ENCODE results near the gene POU2F3.
A peak's percentile ranks its signal among the peaks of the same experiment; 100 is the strongest.

Gene POU2F3

DNA sequence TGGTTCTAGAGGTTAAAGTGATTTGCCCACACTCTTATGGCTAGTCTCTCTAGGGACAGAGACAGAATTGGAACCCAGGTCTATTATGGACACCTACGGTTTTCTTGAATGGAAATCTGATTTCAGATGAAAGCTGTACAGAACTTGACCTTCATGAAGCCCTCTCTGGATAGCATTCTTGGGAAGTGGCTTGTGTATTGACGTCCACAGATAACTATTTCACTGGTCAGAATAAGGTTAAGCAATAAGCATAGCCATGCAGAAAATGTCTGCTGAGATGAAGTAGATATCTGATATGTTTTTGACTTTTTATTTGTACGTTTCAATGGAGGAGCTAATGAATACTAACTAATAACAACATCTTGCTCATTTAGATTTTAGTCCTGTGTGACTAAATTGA is 86.3 kb downstream of the POU2F3 start:
- DNase-seq = no peak

DNA sequence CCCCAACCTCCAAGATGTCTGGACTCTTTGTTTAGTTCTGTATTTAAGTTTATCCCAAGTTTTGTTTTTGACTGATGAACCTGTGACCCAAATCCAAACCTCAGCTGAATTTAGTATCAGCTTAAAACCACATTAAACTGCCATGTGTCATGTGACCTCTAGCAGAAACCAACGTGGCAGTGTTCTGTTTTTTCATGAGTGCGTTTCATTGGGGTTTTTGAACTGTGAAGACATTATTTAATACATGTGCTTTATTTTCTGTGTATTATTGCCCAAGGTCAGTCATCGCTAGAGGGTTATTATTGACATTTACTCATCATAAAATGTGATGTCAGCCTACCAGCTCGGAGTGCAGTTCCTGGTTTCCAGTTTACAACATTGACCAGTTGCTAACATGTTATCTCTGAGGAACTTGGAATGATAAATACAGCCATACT is 86.9 kb downstream of the POU2F3 start:
- DNase-seq = no peak

DNA sequence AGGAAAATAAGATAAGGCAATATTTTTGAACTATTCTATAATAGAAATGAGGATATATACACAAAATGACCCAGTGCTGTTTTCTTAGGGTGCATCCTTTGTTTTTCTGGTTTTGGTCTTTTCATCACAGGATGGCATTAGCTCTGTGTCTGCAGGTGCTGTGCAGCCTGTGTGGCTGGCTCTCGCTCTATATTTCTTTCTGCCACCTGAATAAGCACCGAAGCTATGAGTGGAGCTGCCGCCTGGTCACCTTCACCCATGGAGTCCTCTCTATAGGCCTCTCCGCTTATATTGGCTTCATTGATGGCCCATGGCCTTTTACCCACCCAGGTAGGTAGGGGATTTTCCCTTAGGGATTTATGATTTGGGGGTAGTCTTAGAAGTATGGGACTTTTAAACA is 87.4 kb downstream of the POU2F3 start:
- DNase-seq = no peak

DNA sequence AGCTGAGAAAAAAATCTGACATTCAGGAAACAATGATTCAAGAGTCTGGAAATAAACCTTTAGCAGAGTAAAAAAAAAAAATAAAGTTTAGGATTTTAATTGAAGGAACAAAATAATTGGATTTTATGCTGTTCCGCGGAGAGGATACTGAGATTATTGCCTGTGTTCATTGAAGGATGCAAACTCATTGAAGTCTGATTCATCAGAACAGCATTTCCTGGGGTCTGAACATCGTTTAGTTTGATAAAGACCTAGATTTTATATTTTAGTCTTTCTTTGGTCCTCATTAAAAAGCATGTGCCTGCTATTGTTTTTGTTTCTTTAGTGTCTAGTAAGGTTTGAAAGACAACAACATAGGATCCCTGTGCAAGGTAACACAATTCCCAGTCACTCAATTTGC is 89.6 kb downstream of the POU2F3 start:
- DNase-seq = no peak

DNA sequence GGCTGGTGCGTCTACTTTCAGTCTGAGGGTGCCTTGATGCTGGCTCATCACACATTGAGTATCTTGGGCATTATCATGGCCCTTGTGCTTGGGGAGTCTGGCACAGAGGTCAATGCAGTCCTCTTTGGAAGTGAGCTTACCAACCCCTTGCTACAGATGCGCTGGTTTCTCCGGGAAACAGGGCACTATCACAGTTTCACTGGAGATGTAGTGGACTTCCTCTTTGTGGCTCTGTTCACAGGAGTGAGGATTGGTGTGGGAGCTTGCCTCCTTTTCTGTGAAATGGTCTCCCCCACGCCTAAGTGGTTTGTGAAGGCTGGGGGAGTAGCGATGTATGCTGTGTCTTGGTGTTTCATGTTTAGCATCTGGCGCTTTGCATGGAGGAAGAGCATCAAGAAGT is 90.1 kb downstream of the POU2F3 start:
- DNase-seq = no peak

DNA sequence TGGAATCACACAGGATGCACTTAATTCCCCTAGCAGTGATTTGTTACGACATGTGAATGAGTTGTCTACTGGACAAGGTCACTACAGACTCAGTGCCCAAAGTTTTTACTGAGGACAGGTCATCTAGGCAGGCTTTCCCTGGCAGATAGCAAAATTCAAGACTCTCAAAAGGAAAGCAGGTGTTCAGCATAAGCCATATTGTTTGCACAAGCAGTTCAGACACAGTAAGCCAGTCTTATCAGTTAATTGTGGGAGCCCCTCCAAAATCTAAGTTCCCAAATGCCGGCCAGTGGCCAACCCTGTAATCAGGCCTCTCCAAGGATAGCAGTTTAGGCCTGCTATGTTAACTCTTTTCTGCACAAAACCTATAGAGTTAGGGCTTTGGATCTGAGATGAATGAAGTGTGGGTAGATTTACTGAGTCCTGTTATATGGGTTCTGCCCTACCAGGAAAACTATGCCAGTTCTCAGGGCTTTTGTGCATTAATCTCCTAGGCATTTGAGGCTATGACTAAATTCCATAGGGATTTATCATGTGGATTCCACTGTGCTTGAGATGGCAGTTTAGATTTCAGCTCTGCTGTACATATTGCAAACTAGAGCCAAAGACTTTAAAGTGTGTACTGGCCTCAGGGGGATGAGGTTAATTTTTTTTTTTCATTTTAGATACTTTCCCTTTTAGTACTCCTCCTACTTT is 91.5 kb downstream of the POU2F3 start:
- DNase-seq = no peak

DNA sequence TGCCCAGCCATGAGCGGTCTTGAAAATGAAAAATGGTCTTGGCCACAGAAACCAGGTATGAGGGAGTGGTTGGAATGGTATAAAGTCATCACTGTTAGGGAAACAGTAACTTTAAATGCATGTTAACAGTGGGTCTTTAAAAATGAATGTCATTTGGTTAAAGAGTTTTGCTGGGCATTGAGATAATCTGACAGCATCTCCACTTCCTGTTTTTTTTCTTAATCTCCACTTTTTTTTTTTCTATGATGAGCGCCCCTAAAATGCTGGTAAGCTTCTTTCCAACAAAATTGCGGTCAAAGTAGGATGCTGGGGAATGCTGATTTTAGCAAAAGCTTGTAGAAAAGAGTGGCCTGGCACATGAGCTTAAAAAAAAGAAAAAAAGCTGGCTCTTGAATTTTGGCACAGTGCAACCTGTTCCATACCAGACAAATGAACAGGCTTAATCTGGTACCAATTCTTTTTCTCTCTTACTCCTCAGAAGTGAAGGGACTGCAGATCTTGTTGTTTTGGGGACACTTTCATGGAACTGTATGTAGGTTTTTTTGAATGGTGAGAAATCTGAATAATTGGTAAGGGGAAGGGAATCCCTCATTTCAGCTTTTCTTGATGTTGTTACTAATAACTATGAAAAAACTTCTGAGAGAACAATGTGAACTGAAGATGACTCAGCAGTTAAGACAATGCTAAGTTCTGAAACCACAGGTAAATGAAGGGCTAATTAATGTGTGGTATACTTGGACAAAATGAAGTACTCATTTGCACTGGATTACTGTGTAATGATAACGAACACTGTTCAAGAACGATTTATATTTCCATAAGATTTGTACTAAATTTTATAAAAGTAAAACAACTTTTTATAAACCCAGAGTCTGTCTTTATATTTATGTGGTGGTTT is 93.1 kb downstream of the POU2F3 start:
- no peak for DNase-seq

DNA sequence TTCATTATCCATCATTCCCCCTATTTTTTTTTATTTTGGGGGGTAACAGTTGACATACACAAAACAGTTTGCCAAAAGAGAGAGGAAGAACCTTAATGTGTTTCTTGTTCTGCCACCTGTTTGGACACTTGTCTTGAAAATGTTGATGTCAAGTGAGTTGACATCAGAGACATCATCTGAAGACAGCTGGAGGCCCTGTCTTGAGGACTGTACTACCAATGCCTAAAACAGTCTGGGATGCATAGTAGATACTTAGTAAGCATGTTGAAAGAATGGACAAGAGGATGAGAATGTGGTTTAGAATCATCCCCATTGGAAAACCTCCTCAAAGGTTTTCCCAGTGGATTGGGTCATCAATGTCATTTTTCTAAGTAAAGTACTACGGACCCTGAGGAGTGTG is 93.9 kb downstream of the POU2F3 start:
- DNase-seq = no peak

DNA sequence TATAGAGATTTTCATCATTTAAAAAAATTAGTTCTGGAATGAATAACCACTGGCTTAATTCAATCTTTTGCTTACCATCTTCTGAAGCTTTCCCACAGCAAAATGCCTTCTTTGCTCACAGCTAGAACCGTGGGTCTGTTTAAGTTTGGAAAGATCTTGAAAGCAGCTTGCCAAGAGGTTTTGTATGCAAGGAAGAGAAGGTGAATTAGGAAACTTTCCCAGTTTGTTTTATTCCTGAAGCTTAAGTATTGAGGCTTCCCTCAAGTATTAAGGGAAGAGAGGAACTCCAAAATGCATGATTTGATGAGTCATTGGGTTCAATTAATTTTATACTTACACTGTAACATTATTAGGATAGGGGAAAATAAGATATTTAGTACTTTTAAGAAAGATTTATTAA is 94.4 kb downstream of the POU2F3 start:
- no peak for DNase-seq

DNA sequence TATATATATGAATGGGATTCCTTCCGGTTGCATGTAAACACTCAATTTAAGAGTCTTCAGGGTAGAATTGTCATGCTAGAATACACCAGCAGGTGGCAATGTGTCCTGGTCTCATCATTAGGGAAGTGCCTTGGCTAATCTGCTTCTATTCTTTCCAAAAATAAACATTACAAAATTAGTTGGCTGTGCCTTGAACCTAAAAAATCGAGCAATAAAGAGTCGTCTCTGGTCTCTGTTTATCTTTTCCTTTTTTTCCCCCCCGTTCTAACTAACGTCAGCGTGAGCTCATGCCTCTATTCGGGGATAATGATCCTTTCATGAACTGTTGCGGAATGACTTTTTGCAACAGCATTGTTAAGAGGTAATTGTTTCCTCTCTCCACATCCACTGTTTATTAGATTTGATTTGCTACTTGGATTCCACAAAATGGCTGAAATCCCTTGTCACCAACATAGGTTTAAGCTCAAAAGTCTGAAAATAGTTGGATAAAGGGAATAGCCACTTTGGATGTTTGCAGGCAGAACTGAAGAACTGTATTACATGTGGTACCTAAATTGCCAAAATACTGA is 95.0 kb downstream of the POU2F3 start:
- no peak for DNase-seq

DNA sequence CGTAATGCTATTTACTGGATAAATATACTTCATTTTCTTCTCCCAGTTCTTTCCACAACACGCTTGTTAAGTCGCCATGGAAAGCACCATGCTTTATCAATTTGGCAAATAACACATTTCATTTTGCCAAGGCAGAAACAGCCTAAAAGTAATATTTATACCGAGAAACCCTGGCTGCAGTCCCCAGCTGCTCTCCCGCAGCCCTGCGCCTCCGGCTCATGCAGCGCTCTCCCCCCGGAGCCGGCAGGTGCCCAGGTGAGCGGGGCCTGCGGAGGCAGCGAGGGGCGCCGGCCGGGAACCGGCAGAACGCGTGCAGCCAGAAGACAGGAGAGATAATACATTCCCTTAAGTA is 95.6 kb downstream of the POU2F3 start:
- no peak for DNase-seq

DNA sequence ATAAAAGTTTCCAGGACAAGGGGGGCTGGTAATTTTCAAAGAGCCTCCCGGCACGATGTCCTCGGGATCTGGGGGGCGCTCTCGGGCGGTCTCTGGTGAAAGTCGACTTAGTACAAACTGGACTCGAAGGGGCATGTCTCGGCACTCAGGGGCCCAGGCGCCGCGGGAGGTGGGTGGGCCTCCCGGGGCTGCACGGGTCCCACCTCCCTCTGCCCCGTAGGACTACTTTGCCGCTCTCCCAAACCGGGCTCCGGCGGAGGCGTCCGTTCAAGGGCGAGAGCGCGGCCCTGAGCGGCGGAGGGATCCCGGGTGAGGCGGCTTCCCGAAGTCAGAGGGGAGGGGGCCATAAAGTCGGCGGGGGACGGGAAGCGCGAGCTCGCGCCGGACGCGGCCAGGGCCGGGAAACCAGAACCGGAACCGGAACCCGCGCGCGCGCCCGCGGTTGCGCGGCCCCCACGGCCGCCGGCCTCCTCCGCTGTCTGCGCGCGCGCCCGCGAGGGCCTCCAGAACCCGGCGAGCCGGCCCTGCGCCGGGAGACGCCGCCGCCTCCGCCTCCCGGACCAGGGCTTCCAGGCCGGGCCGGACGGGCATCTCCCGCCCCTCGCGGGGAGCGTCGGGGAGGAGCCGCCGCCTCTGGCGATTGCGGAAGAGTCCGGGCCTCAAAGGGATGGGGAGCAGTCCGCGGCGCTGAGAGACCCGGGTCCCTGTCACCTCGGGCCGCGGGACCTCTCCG is 96.1 kb downstream of the POU2F3 start, which contains the start of gene ARHGEF12:
ARHGEF12 (plus strand) TSS at position 506 of the 733 bp plus-strand sequence. CDS start 831 bp downstream, outside the sequence.
- DNase-seq = peak; percentile 57

DNA sequence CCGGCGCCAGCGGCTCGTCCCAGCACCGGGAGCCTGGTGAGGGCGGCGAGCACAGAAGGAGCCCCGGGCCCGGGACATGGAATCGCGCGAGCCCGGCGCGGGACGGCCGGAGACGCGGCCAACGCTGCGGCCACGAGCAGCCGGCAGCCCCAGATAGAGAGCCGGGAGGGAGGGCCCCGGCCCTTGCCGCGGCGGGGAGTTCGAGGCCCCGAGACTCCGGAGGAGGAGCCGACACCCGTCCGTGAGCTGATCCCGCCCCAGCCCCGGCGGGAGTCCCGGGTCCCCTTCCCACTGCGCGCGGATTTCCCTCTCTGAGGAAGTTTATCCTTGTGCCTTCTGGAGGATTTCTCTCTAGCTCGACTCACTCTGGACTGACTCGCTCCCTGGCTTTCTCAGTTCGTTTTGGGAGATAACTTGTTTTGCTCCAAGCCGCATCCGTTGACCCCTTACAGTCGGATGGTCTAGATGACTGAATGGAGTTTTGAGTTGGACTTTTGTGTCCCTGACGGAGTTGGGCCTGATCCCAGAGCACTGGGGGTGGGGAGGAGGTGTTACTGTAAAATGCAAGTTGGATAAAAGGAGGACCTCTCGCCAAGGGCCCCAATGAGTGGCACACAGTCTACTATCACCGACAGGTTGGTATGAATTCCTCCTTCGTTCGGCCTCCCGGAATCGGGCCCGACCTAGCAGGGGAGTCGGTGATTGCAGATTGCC is 96.9 kb downstream of the POU2F3 start:
- DNase-seq = no peak

DNA sequence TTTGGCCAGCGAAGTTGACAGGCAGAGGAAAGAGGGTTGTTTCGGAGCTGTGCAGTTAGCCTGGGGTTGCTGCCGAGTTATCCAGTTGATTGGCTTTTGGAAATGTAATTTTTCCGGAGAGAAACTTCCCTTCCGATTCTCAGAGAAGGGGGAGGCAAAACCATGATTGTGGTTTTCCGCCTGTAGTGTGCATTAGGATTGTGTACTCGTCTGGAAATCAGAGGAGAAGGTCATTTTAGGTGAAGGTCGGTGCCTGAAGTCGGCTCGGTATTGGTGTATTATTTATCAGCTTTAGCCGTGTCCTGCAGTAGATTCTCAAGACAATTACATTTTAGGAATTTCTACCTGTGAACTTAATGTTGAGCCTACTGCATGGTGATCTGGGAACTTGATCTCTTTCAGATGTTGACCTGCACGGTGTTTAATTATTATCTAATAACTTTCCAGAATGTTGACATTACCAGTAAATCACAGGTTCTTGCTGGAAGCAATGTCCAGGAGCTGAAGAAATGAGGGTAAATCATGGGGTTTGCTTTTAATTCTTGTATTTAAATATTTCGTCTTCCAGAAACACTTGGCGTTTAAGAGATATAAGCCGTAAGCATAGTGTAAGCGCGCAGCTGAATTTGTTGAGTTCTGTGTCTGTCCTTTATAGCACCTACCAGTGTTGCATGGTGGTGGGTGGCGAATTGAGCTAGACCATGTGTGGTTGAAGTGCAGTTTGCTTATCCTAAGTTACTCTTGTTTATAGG is 97.6 kb downstream of the POU2F3 start:
- DNase-seq = no peak

DNA sequence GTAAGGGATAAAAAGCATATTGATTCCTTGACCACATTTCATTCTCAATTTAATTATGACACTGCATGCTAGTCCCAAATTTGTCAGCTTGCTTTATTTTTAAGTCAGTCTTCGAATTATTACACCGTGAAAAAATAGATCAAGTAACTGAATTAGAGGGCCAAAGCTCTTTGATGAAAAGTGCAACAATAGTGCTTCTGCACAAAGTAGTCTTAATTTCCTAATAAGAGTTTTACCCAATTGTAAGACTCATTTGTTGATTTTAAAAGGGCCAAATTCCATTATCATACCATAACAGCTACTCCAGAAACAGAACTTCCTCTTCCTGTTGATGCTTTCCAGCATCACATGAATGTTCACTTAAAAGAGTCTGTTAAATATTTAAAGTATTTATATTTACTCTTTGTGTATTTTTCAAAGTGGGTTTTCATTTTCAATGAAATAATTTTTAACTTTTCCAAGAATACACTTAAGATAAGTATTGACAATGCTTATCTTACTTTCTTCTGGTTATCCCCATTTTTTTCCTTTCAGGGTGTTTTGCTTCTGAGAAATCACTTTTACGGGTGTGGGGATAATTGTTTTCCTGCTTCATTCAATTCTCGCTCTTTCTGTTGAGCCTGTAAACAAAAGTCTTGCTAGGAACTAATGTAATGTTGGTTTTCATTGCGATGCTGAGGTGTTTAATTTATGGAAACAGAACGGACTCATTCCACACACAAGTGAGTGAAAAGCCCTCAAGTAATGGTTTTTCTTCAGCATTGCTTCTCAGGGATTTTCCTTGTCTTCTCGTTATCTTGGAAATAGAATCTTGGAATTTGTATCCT is 98.4 kb downstream of the POU2F3 start:
- DNase-seq = no peak

DNA sequence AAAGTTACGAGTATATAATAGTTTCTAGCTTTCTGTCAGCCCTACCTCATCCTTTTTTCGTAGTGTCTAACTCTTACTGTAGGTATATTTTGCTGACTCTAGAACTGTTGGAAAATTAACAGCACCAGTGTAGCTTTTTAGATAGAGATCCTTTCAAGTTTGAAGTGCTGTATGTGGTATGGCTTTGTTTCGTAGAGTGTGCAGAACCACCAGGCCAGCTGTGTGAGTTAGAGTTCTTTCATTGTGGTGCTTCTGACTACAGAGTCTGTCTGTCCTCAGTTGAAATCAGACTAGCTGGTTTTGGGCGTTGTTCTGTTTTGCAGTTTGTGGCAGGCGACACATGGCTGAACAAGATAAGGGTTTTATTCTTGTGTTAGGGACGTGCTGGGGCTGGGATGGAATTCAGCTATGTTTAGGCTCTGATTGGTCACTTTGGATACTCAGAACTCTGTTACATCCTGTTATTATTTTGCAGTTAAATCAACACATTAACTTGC is 99.5 kb downstream of the POU2F3 start:
- DNase-seq = no peak

DNA sequence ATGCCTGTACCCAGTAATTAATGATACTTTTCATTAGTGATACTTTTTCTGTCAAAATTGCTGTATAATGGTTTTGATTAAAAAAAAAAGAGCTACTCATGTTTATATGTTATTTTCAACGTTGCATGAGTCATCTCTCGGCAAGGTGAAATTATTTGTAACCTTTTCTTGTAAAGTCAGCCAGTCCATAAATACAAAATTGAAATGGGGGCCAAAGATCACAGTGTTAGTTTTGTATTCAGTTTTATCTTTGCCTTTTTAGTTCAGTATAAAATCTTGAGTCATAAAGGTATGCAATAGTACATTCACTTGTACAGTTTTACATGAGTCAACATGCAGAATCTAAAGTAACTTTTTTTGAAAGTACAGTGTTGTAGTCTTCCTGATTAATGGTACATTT is 100.6 kb downstream of the POU2F3 start:
- DNase-seq = no peak

DNA sequence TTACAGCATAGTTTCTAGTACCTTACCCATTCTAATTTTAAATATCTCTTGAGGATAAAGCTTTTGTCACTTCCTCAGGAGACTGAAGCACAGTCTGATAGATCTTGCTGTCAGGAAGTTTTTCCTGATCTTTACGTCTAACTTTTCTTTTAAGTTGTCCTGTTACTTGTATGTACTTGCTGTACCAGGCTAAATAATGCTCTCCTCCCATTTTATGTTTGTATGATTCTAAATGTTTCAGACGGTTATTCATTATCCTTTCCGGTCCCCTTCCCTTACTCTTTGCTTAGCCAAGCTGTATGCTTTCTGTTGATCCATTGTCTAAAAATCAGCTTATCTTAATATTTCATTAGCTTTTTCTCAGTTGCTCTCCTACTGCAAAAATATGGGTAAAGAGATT is 102.3 kb downstream of the POU2F3 start:
- DNase-seq = no peak

DNA sequence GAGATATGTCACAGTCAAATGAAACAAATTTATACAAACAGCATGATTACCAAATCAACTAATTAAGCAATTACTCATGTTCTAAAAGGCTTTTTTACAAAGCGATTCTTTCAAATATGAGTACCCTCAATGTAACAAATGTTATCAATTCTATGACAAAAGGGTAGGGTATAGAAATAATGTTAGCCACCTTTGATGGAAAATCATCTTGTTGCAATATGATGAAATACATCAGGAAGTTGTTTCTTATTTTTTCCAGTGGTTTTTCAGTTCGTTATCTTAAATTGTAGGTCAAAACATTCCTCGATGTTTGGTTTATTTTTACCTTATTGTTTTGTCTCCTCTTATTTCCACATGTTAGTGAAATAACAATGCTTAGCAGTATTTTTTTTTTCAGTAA is 102.7 kb downstream of the POU2F3 start:
- no peak for DNase-seq

DNA sequence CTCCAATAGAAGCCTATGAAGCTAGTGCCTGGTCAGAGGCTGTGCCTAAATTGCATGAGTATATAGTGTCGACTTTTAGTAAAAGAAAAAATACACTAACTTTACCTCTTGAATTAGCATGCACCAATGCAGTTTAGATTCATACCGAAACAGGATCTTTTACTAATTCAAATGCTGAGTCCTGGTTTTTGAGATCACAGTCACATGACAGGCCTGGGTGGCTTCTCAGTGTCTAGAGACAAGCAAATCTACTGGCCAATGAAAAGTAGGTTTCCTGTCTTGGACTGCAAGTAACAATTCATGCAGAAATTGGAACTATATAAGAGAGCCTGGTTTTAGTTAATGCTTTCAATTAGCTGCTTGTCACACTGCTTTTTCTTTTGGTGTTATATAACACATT is 103.5 kb downstream of the POU2F3 start:
- no peak for DNase-seq
